Body of pancreas (tissue), 4 donors: Measurements from ENCODE around the gene TYMS. TPM values are rescaled to one million over a fixed set of nuclear protein-coding genes. Genes with fewer than 3 reads are reported as not detected.

Experiments used
- ATAC-seq: fragments of 150-250 bp; one replicate; pipeline ENCODE4 v1.9.1; 2016
- DNase-seq, 4 donors: peaks; one replicate each; pipeline ENCODE4 v3.0.0-alpha.2; 2019
- H3K27ac ChIP-seq, 4 donors: fragments of 200-600 bp; sonication (generic); 1 replicate in 3 of 4; 2 replicates in 1 of 4; pipeline versions ENCODE4 v1.5.1 to v1.6.1; 2016 to 2019; ENCODE audit warnings: mild to moderate bottlenecking in 1 of 4, mixed read lengths in 1 of 4, moderate library complexity in 1 of 4
- H3K27me3 ChIP-seq, 2 donors: fragments of 200-600 bp; sonication (generic); one replicate each; pipeline ENCODE4 v1.6.0; 2016; ENCODE audit warnings: mild to moderate bottlenecking in 1 of 2
- H3K36me3 ChIP-seq, 2 donors: fragments of 200-600 bp; sonication (generic); replicated peaks in 1 of 2; 2 replicates each; pipeline ENCODE4 v1.5.1; 2016; ENCODE audit warnings: low read depth in 2 of 2; ENCODE audit not compliant: insufficient read depth in 1 of 2
- H3K4me1 ChIP-seq: fragments of 200-600 bp; sonication (generic); one replicate; pipeline ENCODE4 v1.6.0; 2016
- H3K4me3 ChIP-seq, 2 donors: fragments of 200-600 bp; sonication (generic); 1 replicate in 1 of 2; 2 replicates in 1 of 2; pipeline ENCODE4 v1.5.1; 2016 to 2019
- H3K9me3 ChIP-seq, 3 donors: fragments of 200-600 bp; sonication (generic); 1 replicate in 2 of 3; 2 replicates in 1 of 3; pipeline ENCODE4 v1.5.1; 2016
- POLR2A ChIP-seq, 3 donors: fragments of 450-650 bp; IDR thresholded peaks; one replicate each; pipeline ENCODE4 v1.6.1; 2016; ENCODE audit warnings: antibody characterized with exemption in 3 of 3, mild to moderate bottlenecking in 2 of 3
- WGBS, 2 donors: methylation state at CpG; one replicate each; pipeline ENCODE4 v1.1.5; 2017; 5-methylcytosine and 5-hydroxymethylcytosine counted together
- intact Hi-C: fragments of 100-400 bp; cut with DNase I; formaldehyde crosslinking; loops from one replicate; pipeline ENCODE4 v1.15.1; 2023
- total RNA-seq, 2 donors: library from RNA; depleted of rRNA; stranded (reverse); fragments of >200 nt; gene quantifications; one replicate each; pipeline ENCODE4 v1.1.0, GENCODE V29; 2016
- TF ChIP-seq, protein P1 (sequence below), 7 experiments: fragments of 450-650 bp in 4 of 7; fragments of 200-600 bp in 3 of 7; sonication (generic) in 3 of 7; IDR thresholded peaks; one replicate each; pipeline ENCODE4 v1.5.1; 2016 to 2019; ENCODE audit warnings: antibody characterized with exemption in 7 of 7

The TYMS gene
- total RNA-seq, 2 donors from 2014 or later, result 1.8 to 7.6 TPM

GRCh38 chr18:650428-650858 lies 7.0 kb upstream of the TYMS start:
- Histone ChIP-seq H3K36me3 (no peaks in the 10 kb centered on the region), H3K27me3 (no peaks in the 10 kb centered on the region), H3K9me3 (no peaks in the 10 kb centered on the region), H3K4me1 (no peaks in the 10 kb centered on the region), H3K4me3 (no peak overlapping the region), H3K27ac (no peak overlapping the region)
- ATAC-seq (no peak), DNase-seq (no peak)
- intact Hi-C loops, result no loop called here
- TF ChIP-seq POLR2A (IDR thresholded peaks at IDR 0.05), result no peak
- TF ChIP-seq, protein P1, sequence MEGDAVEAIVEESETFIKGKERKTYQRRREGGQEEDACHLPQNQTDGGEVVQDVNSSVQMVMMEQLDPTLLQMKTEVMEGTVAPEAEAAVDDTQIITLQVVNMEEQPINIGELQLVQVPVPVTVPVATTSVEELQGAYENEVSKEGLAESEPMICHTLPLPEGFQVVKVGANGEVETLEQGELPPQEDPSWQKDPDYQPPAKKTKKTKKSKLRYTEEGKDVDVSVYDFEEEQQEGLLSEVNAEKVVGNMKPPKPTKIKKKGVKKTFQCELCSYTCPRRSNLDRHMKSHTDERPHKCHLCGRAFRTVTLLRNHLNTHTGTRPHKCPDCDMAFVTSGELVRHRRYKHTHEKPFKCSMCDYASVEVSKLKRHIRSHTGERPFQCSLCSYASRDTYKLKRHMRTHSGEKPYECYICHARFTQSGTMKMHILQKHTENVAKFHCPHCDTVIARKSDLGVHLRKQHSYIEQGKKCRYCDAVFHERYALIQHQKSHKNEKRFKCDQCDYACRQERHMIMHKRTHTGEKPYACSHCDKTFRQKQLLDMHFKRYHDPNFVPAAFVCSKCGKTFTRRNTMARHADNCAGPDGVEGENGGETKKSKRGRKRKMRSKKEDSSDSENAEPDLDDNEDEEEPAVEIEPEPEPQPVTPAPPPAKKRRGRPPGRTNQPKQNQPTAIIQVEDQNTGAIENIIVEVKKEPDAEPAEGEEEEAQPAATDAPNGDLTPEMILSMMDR (IDR thresholded peaks at IDR 0.05), result no peak
- 62 to 70% methylated on average over 6 of the region's 6 CpGs for WGBS, 2 donors

DNA sequence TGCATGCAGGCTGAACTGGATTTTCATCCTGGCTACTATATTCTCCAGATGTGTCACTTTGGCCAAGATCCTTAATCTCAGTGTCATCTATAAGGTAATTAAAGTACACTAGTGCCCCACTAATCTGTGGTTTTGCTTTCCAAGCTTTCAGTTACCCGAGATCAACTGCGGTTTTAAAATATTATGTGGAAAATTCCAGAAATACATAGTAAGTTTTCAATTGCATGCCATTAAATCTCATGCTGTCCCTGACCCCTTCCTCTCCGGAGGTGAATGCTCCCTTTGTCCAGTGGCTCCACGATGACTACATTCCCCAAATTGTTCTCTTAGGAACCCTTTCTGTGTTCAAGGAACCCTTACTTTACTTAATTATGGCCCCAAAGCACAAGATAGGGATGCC lies 5.3 kb upstream of the TYMS start:
- no peak for TF ChIP-seq POLR2A (IDR thresholded peaks at IDR 0.05)
- TF ChIP-seq, protein P1 (IDR thresholded peaks at IDR 0.05), result no peak

GRCh38 chr18:653512-653911 lies 3.9 kb upstream of the TYMS start:
- no peak for DNase-seq
- WGBS, 2 donors, result 95 to 97% methylated on average over 2 of the region's 2 CpGs
- Histone ChIP-seq H3K4me1 (peaks cover 13% of the 10 kb centered on the region), H3K27ac (no peak overlapping the region), H3K27me3 (no peaks in the 10 kb centered on the region), H3K4me3 (no peak overlapping the region), H3K9me3 (no peaks in the 10 kb centered on the region), H3K36me3 (no peaks in the 10 kb centered on the region)
- intact Hi-C loops, result no loop called here
- no peak for ATAC-seq
- no peak for TF ChIP-seq POLR2A (IDR thresholded peaks at IDR 0.05)
- TF ChIP-seq, protein P1 (IDR thresholded peaks at IDR 0.05), result no peak

More for the DNA sequence above, 5.3 kb upstream of the TYMS start:
- 60 to 70% methylated on average over 4 of the region's 4 CpGs for WGBS, 2 donors
- H3K27me3 ChIP-seq, result no peaks in the 10 kb centered on the region
- intact Hi-C loops, result no loop called here
- DNase-seq (no peak), ATAC-seq (no peak)
- no peak overlapping the region for H3K27ac ChIP-seq
- no peaks in the 10 kb centered on the region for H3K36me3 ChIP-seq
- H3K4me3 ChIP-seq, result no peak overlapping the region
- peaks cover 9% of the 10 kb centered on the region for H3K4me1 ChIP-seq
- no peaks in the 10 kb centered on the region for H3K9me3 ChIP-seq

GRCh38 chr18:654601-655000 lies 2.9 kb upstream of the TYMS start:
- Histone ChIP-seq H3K36me3 (no peaks in the 10 kb centered on the region), H3K9me3 (no peaks in the 10 kb centered on the region), H3K4me3 (no peak overlapping the region), H3K27ac (no peak overlapping the region), H3K27me3 (no peaks in the 10 kb centered on the region), H3K4me1 (peaks cover 17% of the 10 kb centered on the region)
- DNase-seq (no peak), ATAC-seq (no peak)
- intact Hi-C loops, result no loop called here
- TF ChIP-seq, protein P1 (IDR thresholded peaks at IDR 0.05), result no peak
- WGBS, 2 donors, result 91 to 92% methylated on average over 4 of the region's 4 CpGs

GRCh38 chr18:655445-655844 lies 2.0 kb upstream of the TYMS start:
- Histone ChIP-seq H3K4me3 (no peak overlapping the region), H3K36me3 (no peaks in the 10 kb centered on the region), H3K4me1 (peaks cover 17% of the 10 kb centered on the region), H3K27me3 (no peaks in the 10 kb centered on the region), H3K9me3 (no peaks in the 10 kb centered on the region), H3K27ac (no peak overlapping the region)
- TF ChIP-seq POLR2A (IDR thresholded peaks at IDR 0.05), result no peak
- TF ChIP-seq, protein P1 (IDR thresholded peaks at IDR 0.05), result no peak
- WGBS, 2 donors, result 75 to 81% methylated on average over 6 of the region's 6 CpGs
- intact Hi-C loops, result no loop called here
- DNase-seq, result no peak
- no peak for ATAC-seq
